ENCODE data around the gene ELF4. TPM values are rescaled to one million over a fixed set of nuclear protein-coding genes. Genes with fewer than 3 reads are reported as not detected.

The ELF4 gene
- total RNA-seq, 1 donor from 2014 or later, result 31.2 TPM

GRCh38 chrX:130091980-130092522 lies 18.2 kb downstream of the ELF4 start:
- Histone ChIP-seq H3K79me2 (ENCODE audit: insufficient read depth, low read length) (peaks cover 18% of the 10 kb centered on the region), H2AFZ (ENCODE audit: low read depth, low read length) (no peak overlapping the region), H3K4me2 (ENCODE audit: low read length) (no peak overlapping the region), H3K4me1 (ENCODE audit: insufficient read depth, low read length) (no peaks in the 10 kb centered on the region), H3K4me3 (ENCODE audit: insufficient read depth, low read depth, low read length) (no peak overlapping the region), H3K9ac (ENCODE audit: low read length) (no peak overlapping the region), H4K20me1 (ENCODE audit: insufficient read depth, low read length) (peaks cover 23% of the 10 kb centered on the region), H3K27ac (ENCODE audit: low read depth, low read length) (no peak overlapping the region), H3K36me3 (ENCODE audit: insufficient read depth, low read length) (no peaks in the 10 kb centered on the region), H3K27me3 (ENCODE audit: insufficient read depth, low read length) (no peaks in the 10 kb centered on the region), H3K9me3 (ENCODE audit: insufficient read depth, low read depth, low read length) (no peaks in the 10 kb centered on the region)
- H3K36me3 Mint-ChIP-seq (ENCODE audit: low read depth, unreplicated experiment), result peaks cover 2% of the 10 kb centered on the region
- H3K27ac Mint-ChIP-seq (ENCODE audit: unreplicated experiment), result no peak overlapping the region
- no peaks in the 10 kb centered on the region for H3K27me3 Mint-ChIP-seq (ENCODE audit: low read depth, unreplicated experiment)
- DNase-seq (ENCODE audit: low read depth) (no peak), FAIRE-seq (no peak)
- no peak for TF ChIP-seq EZH2 (IDR thresholded peaks at IDR 0.05; ENCODE audit: insufficient read depth, low read length)
- TF ChIP-seq, protein P1, sequence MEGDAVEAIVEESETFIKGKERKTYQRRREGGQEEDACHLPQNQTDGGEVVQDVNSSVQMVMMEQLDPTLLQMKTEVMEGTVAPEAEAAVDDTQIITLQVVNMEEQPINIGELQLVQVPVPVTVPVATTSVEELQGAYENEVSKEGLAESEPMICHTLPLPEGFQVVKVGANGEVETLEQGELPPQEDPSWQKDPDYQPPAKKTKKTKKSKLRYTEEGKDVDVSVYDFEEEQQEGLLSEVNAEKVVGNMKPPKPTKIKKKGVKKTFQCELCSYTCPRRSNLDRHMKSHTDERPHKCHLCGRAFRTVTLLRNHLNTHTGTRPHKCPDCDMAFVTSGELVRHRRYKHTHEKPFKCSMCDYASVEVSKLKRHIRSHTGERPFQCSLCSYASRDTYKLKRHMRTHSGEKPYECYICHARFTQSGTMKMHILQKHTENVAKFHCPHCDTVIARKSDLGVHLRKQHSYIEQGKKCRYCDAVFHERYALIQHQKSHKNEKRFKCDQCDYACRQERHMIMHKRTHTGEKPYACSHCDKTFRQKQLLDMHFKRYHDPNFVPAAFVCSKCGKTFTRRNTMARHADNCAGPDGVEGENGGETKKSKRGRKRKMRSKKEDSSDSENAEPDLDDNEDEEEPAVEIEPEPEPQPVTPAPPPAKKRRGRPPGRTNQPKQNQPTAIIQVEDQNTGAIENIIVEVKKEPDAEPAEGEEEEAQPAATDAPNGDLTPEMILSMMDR (IDR thresholded peaks at IDR 0.05; ENCODE audit: insufficient read depth, low read depth, low read length), result no peak
- peaks cover 5% of the 10 kb centered on the region for H3K4me1 Mint-ChIP-seq (ENCODE audit: low read depth, unreplicated experiment)
- no peaks in the 10 kb centered on the region for H3K9me3 Mint-ChIP-seq (ENCODE audit: unreplicated experiment)
- H3K4me3 Mint-ChIP-seq (ENCODE audit: unreplicated experiment), result no peak overlapping the region

GRCh38 chrX:130090364-130090763 lies 19.9 kb downstream of the ELF4 start:
- Histone ChIP-seq H2AFZ (ENCODE audit: low read depth, low read length) (no peak overlapping the region), H4K20me1 (ENCODE audit: insufficient read depth, low read length) (peaks cover 28% of the 10 kb centered on the region), H3K27me3 (ENCODE audit: insufficient read depth, low read length) (no peaks in the 10 kb centered on the region), H3K9me3 (ENCODE audit: insufficient read depth, low read depth, low read length) (no peaks in the 10 kb centered on the region), H3K4me2 (ENCODE audit: low read length) (no peak overlapping the region), H3K9ac (ENCODE audit: low read length) (no peak overlapping the region), H3K4me3 (ENCODE audit: insufficient read depth, low read depth, low read length) (no peak overlapping the region), H3K4me1 (ENCODE audit: insufficient read depth, low read length) (peaks cover 5% of the 10 kb centered on the region), H3K79me2 (ENCODE audit: insufficient read depth, low read length) (peaks cover 22% of the 10 kb centered on the region), H3K27ac (ENCODE audit: low read depth, low read length) (no peak overlapping the region), H3K36me3 (ENCODE audit: insufficient read depth, low read length) (no peaks in the 10 kb centered on the region)
- no peak overlapping the region for H3K27ac Mint-ChIP-seq (ENCODE audit: unreplicated experiment)
- FAIRE-seq, result no peak
- no peak for DNase-seq (ENCODE audit: low read depth)
- H3K36me3 Mint-ChIP-seq (ENCODE audit: low read depth, unreplicated experiment), result peaks cover 2% of the 10 kb centered on the region
- peaks cover 10% of the 10 kb centered on the region for H3K4me1 Mint-ChIP-seq (ENCODE audit: low read depth, unreplicated experiment)
- H3K9me3 Mint-ChIP-seq (ENCODE audit: unreplicated experiment), result no peaks in the 10 kb centered on the region
- H3K27me3 Mint-ChIP-seq (ENCODE audit: low read depth, unreplicated experiment), result no peaks in the 10 kb centered on the region
- no peak overlapping the region for H3K4me3 Mint-ChIP-seq (ENCODE audit: unreplicated experiment)
- TF ChIP-seq EZH2 (IDR thresholded peaks at IDR 0.05; ENCODE audit: insufficient read depth, low read length), result no peak
- TF ChIP-seq, protein P1 (IDR thresholded peaks at IDR 0.05; ENCODE audit: insufficient read depth, low read depth, low read length), result no peak

GRCh38 chrX:130086447-130087206 lies 23.7 kb downstream of the ELF4 start:
- no peaks in the 10 kb centered on the region for H3K27me3 Mint-ChIP-seq (ENCODE audit: low read depth, unreplicated experiment)

More at GRCh38 chrX:130086447-130087206, 23.7 kb downstream of the ELF4 start:
- Histone ChIP-seq H2AFZ (ENCODE audit: low read depth, low read length) (no peak overlapping the region), H3K36me3 (ENCODE audit: insufficient read depth, low read length) (no peaks in the 10 kb centered on the region), H3K79me2 (ENCODE audit: insufficient read depth, low read length) (peaks cover 34% of the 10 kb centered on the region), H3K4me3 (ENCODE audit: insufficient read depth, low read depth, low read length) (no peak overlapping the region), H3K4me1 (ENCODE audit: insufficient read depth, low read length) (peaks cover 8% of the 10 kb centered on the region), H3K27ac (ENCODE audit: low read depth, low read length) (no peak overlapping the region), H3K4me2 (ENCODE audit: low read length) (no peak overlapping the region), H3K9ac (ENCODE audit: low read length) (no peak overlapping the region), H3K9me3 (ENCODE audit: insufficient read depth, low read depth, low read length) (no peaks in the 10 kb centered on the region), H4K20me1 (ENCODE audit: insufficient read depth, low read length) (peaks cover 41% of the 10 kb centered on the region), H3K27me3 (ENCODE audit: insufficient read depth, low read length) (no peaks in the 10 kb centered on the region)
- no peak overlapping the region for H3K4me3 Mint-ChIP-seq (ENCODE audit: unreplicated experiment)
- no peak for DNase-seq (ENCODE audit: low read depth)
- TF ChIP-seq, protein P1 (IDR thresholded peaks at IDR 0.05; ENCODE audit: insufficient read depth, low read depth, low read length), result no peak
- TF ChIP-seq EZH2 (IDR thresholded peaks at IDR 0.05; ENCODE audit: insufficient read depth, low read length), result no peak
- FAIRE-seq, result no peak
- H3K36me3 Mint-ChIP-seq (ENCODE audit: low read depth, unreplicated experiment), result peaks cover 2% of the 10 kb centered on the region
- no peak overlapping the region for H3K27ac Mint-ChIP-seq (ENCODE audit: unreplicated experiment)
- H3K9me3 Mint-ChIP-seq (ENCODE audit: unreplicated experiment), result no peaks in the 10 kb centered on the region
- H3K4me1 Mint-ChIP-seq (ENCODE audit: low read depth, unreplicated experiment), result peaks cover 35% of the 10 kb centered on the region
